Adipose tissue (tissue), 3 donors: ENCODE results near the gene CHCHD3. TPM values are rescaled to one million over a fixed set of nuclear protein-coding genes. Genes with fewer than 3 reads are reported as not detected.

Source experiments
- H3K27ac ChIP-seq: one replicate; pipeline ENCODE4 v1.5.1; 2013; ENCODE audit warnings: low read depth, low read length
- WGBS, 3 donors: extraction: QIAGEN DNeasy Blood & Tissue Kit; methylation state at CpG; one replicate each; pipeline ENCODE4 v1.1.7; 2013; 5-methylcytosine and 5-hydroxymethylcytosine counted together
- polyA plus RNA-seq, 3 donors: library from polyadenylated mRNA; stranded (reverse); fragments of 200-250 nt; gene quantifications; one replicate each; pipeline ENCODE4 v1.2.3, GENCODE V29; 2013
- donor health status: healthy with polysubstance abuse.
- donor health status: Bipolar disorder and iron deficiency.
- donor health status: healthy.

The CHCHD3 gene
- polyA plus RNA-seq, 3 donors: 23.4 to 58.2 (median 42.8) TPM

- no peak overlapping the region for H3K27ac ChIP-seq
- WGBS, 3 donors: 54 to 90% (median 85%) methylated on average over 3 of the region's 3 CpGs
Measured at GRCh38 chr7:132861424-132861823, 220.5 kb downstream of the CHCHD3 start.

- no peak overlapping the region for H3K27ac ChIP-seq
- WGBS, 3 donors: 47 to 56% (median 56%) methylated on average over 1 of the region's 1 CpG
Measured at GRCh38 chr7:132859199-132859598, 222.7 kb downstream of the CHCHD3 start.

- WGBS, 3 donors: 95 to 97% (median 96%) methylated on average over 4 of the region's 4 CpGs
- H3K27ac ChIP-seq: no peak overlapping the region
Measured at GRCh38 chr7:132858760-132859159, 223.1 kb downstream of the CHCHD3 start.

- no peak overlapping the region for H3K27ac ChIP-seq
- WGBS, 3 donors: 88 to 95% (median 92%) methylated on average over 2 of the region's 2 CpGs
Measured at GRCh38 chr7:132858251-132858650, 223.6 kb downstream of the CHCHD3 start.

- 93 to 95% (median 94%) methylated on average over 4 of the region's 4 CpGs for WGBS, 3 donors
- no peak overlapping the region for H3K27ac ChIP-seq
Measured at GRCh38 chr7:132857703-132858102, 224.2 kb downstream of the CHCHD3 start.

GRCh38 chr7:132857031-132857430 lies 224.9 kb downstream of the CHCHD3 start:
- H3K27ac ChIP-seq: no peak overlapping the region
- WGBS, 3 donors: 93 to 96% (median 94%) methylated on average over 4 of the region's 4 CpGs

- WGBS, 3 donors: 95 to 98% (median 96%) methylated on average over 5 of the region's 5 CpGs
- H3K27ac ChIP-seq: no peak overlapping the region
Measured at GRCh38 chr7:132856416-132856815, 225.5 kb downstream of the CHCHD3 start.

- WGBS, 3 donors: 94 to 97% (median 95%) methylated on average over 2 of the region's 2 CpGs
- no peak overlapping the region for H3K27ac ChIP-seq
Measured at GRCh38 chr7:132855901-132856300, 226.0 kb downstream of the CHCHD3 start.

- H3K27ac ChIP-seq: no peak overlapping the region
- 96 to 100% (median 99%) methylated on average over 1 of the region's 1 CpG for WGBS, 3 donors
Measured at GRCh38 chr7:132854238-132854637, 227.7 kb downstream of the CHCHD3 start.

- H3K27ac ChIP-seq: no peak overlapping the region
- 90 to 93% (median 91%) methylated on average over 7 of the region's 7 CpGs for WGBS, 3 donors
Measured at GRCh38 chr7:132847376-132847775, 234.5 kb downstream of the CHCHD3 start.

GRCh38 chr7:132846086-132846485 lies 235.8 kb downstream of the CHCHD3 start:
- 99% methylated on average over 3 of the region's 3 CpGs for WGBS, 3 donors
- no peak overlapping the region for H3K27ac ChIP-seq

GRCh38 chr7:132842478-132842877 lies 239.4 kb downstream of the CHCHD3 start:
- WGBS, 3 donors: 56 to 94% (median 91%) methylated on average over 4 of the region's 4 CpGs
- H3K27ac ChIP-seq: no peak overlapping the region

GRCh38 chr7:132840199-132840598 lies 241.7 kb downstream of the CHCHD3 start:
- WGBS, 3 donors: 19 to 57% (median 49%) methylated on average over 1 of the region's 1 CpG
- no peak overlapping the region for H3K27ac ChIP-seq

- H3K27ac ChIP-seq: no peak overlapping the region
- WGBS, 3 donors: 92 to 95% (median 95%) methylated on average over 3 of the region's 3 CpGs
Measured at GRCh38 chr7:132838313-132838712, 243.6 kb downstream of the CHCHD3 start.

- WGBS, 3 donors: 53 to 66% (median 56%) methylated on average over 3 of the region's 3 CpGs
- H3K27ac ChIP-seq: no peak overlapping the region
Measured at GRCh38 chr7:132837529-132837928, 244.4 kb downstream of the CHCHD3 start.

- H3K27ac ChIP-seq: no peak overlapping the region
- WGBS, 3 donors: 94 to 97% (median 96%) methylated on average over 1 of the region's 1 CpG
Measured at GRCh38 chr7:132836746-132837145, 245.1 kb downstream of the CHCHD3 start.

- 69 to 93% (median 87%) methylated on average over 2 of the region's 2 CpGs for WGBS, 3 donors
- no peak overlapping the region for H3K27ac ChIP-seq
Measured at GRCh38 chr7:132830941-132831340, 250.9 kb downstream of the CHCHD3 start.

GRCh38 chr7:132828502-132828901 lies 253.4 kb downstream of the CHCHD3 start:
- no peak overlapping the region for H3K27ac ChIP-seq

GRCh38 chr7:132825932-132826835 lies 255.7 kb downstream of the CHCHD3 start:
- 79 to 95% (median 93%) methylated on average over 6 of the region's 6 CpGs for WGBS, 3 donors
- H3K27ac ChIP-seq: no peak overlapping the region

GRCh38 chr7:132825222-132825621 lies 256.7 kb downstream of the CHCHD3 start:
- WGBS, 3 donors: 96 to 98% (median 97%) methylated on average over 2 of the region's 2 CpGs
- H3K27ac ChIP-seq: no peak overlapping the region
